Liver (tissue), 9 donors: Measurements from ENCODE around the gene ZMYND11. TPM values are rescaled to one million over a fixed set of nuclear protein-coding genes. Genes with fewer than 3 reads are reported as not detected.

Source experiments
- DNase-seq: peaks from one replicate; pipeline ENCODE4 v3.0.0-alpha.2; 2017; ENCODE audit warnings: low spot score
- H3K27ac ChIP-seq, 2 donors: one replicate each; pipeline ENCODE4 v1.7.0; 2013; ENCODE audit warnings: inconsistent platforms in 2 of 2, low read length in 2 of 2, control low read depth in 1 of 2, low read depth in 1 of 2, mild to moderate bottlenecking in 1 of 2
- H3K27me3 ChIP-seq, 4 donors: one replicate each; pipeline versions ENCODE4 v1.6.1 to v1.7.0; 2013; ENCODE audit warnings: low read length in 3 of 4, inconsistent platforms in 1 of 4, mild to moderate bottlenecking in 1 of 4, moderate library complexity in 1 of 4; ENCODE audit not compliant: control insufficient read depth in 4 of 4, insufficient read depth in 4 of 4
- H3K36me3 ChIP-seq, 4 donors: one replicate each; pipeline versions ENCODE4 v1.6.1 to v1.7.0; 2013; ENCODE audit warnings: low read length in 3 of 4, mild to moderate bottlenecking in 3 of 4, low read depth in 1 of 4, moderate library complexity in 1 of 4; ENCODE audit not compliant: control insufficient read depth in 4 of 4, insufficient read depth in 3 of 4
- H3K4me1 ChIP-seq, 4 donors: one replicate each; pipeline versions ENCODE4 v1.6.1 to v1.7.0; 2013; ENCODE audit warnings: low read length in 3 of 4, mild to moderate bottlenecking in 3 of 4, moderate library complexity in 1 of 4; ENCODE audit not compliant: control insufficient read depth in 4 of 4, insufficient read depth in 4 of 4
- H3K4me3 ChIP-seq, 3 donors: one replicate each; pipeline versions ENCODE4 v1.6.1 to v1.7.0; 2013; ENCODE audit warnings: low read length in 3 of 3, control low read depth in 1 of 3, low read depth in 1 of 3, mild to moderate bottlenecking in 1 of 3
- H3K9ac ChIP-seq, 2 donors: one replicate each; pipeline ENCODE4 v1.7.0; 2013; ENCODE audit warnings: low read length in 2 of 2, mild to moderate bottlenecking in 2 of 2, moderate library complexity in 2 of 2, control low read depth in 1 of 2, low read depth in 1 of 2
- H3K9me3 ChIP-seq, 4 donors: one replicate each; pipeline versions ENCODE4 v1.6.1 to v1.7.0; 2013; ENCODE audit warnings: low read length in 3 of 4; ENCODE audit not compliant: control insufficient read depth in 4 of 4
- ATF3 ChIP-seq: IDR thresholded peaks from 2 replicates; pipeline ENCODE4 v1.6.1; 2016; ENCODE audit warnings: antibody characterized with exemption
- CTCF ChIP-seq: fragments of 150-350 bp; IDR thresholded peaks from 2 replicates; pipeline ENCODE4 v1.5.1; 2017; ENCODE audit warnings: improper control_type of control experiment, low read depth, low read length; ENCODE audit not compliant: missing input control
- EGR1 ChIP-seq, 2 donors: IDR thresholded peaks; 2 replicates each; pipeline ENCODE4 v1.6.1; 2016 to 2018; ENCODE audit warnings: antibody characterized with exemption in 2 of 2, low read depth in 2 of 2
- FOXA2 ChIP-seq: IDR thresholded peaks from 2 replicates; pipeline ENCODE4 v1.6.1; 2016; ENCODE audit warnings: antibody characterized with exemption
- GABPA ChIP-seq, 2 donors: IDR thresholded peaks in 1 of 2; conservative IDR thresholded peaks in 1 of 2; 2 replicates each; pipeline ENCODE4 v1.6.1; 2016; ENCODE audit warnings: antibody characterized with exemption in 2 of 2, mild to moderate bottlenecking in 1 of 2, moderate library complexity in 1 of 2
- HNF4A ChIP-seq, 2 donors: conservative IDR thresholded peaks; 2 replicates each; pipeline ENCODE4 v1.6.1; 2016; ENCODE audit warnings: antibody characterized with exemption in 2 of 2, mild to moderate bottlenecking in 2 of 2
- HNF4G ChIP-seq: IDR thresholded peaks from 2 replicates; pipeline ENCODE4 v1.6.1; 2016; ENCODE audit warnings: antibody characterized with exemption
- NR2F2 ChIP-seq: IDR thresholded peaks from 2 replicates; pipeline ENCODE4 v1.6.1; 2016; ENCODE audit warnings: antibody characterized with exemption
- RAD21 ChIP-seq, 2 donors: IDR thresholded peaks; 2 replicates each; pipeline ENCODE4 v1.6.1; 2016; ENCODE audit warnings: antibody characterized with exemption in 2 of 2, mild to moderate bottlenecking in 2 of 2
- REST ChIP-seq: IDR thresholded peaks from 2 replicates; pipeline ENCODE4 v1.6.1; 2016; ENCODE audit warnings: antibody characterized with exemption, mild to moderate bottlenecking
- RXRA ChIP-seq, 2 donors: IDR thresholded peaks; 2 replicates each; pipeline ENCODE4 v1.6.1; 2017 to 2018; ENCODE audit warnings: antibody characterized with exemption in 2 of 2, mild to moderate bottlenecking in 1 of 2
- TAF1 ChIP-seq: conservative IDR thresholded peaks from 2 replicates; pipeline ENCODE4 v1.6.1; 2016; ENCODE audit warnings: antibody characterized with exemption, mild to moderate bottlenecking
- YY1 ChIP-seq: IDR thresholded peaks from 2 replicates; pipeline ENCODE4 v1.6.1; 2016; ENCODE audit warnings: antibody characterized with exemption, mild to moderate bottlenecking
- WGBS: extraction: QIAGEN DNeasy Blood & Tissue Kit; methylation state at CpG from one replicate; pipeline ENCODE4 v1.1.7; 2013; 5-methylcytosine and 5-hydroxymethylcytosine counted together
- polyA plus RNA-seq, 2 donors: library from polyadenylated mRNA; stranded (reverse) in 1 of 2; unstranded in 1 of 2; fragments of 200-250 nt in 1 of 2; fragments of >200 nt in 1 of 2; fragmentation: Nextera tagmentation in 1 of 2; extraction: Ambion mirVana in 1 of 2; gene quantifications; one replicate each; pipeline versions ENCODE4 v1.2.1 to v1.2.3, GENCODE V29; 2013 to 2015
- total RNA-seq, 2 donors: library from RNA; depleted of rRNA; stranded (reverse); fragments of >200 nt; gene quantifications; one replicate each; pipeline ENCODE4 v1.2.3, GENCODE V29; 2014
- donor health status: healthy.
- donor health status: healthy.
- donor health status: healthy.
- donor health status: healthy.
- donor health status: healthy.

ZMYND11 gene
- total and polyA plus RNA-seq, 4 donors = 13.2 to 34.3 (median 16.9) TPM

- no peak for TF ChIP-seq FOXA2
- TF ChIP-seq GABPA (IDR thresholded peaks at IDR 0.05 in 1 of 2, conservative IDR thresholded peaks at IDR 0.05 in 1 of 2) = no peak
- no peak for TF ChIP-seq CTCF
- no peak for TF ChIP-seq REST
- TF ChIP-seq TAF1 = no peak
- TF ChIP-seq YY1 = no peak
- TF ChIP-seq NR2F2 = no peak
- no peak for TF ChIP-seq RAD21 (IDR thresholded peaks at IDR 0.05)
- TF ChIP-seq HNF4A (conservative IDR thresholded peaks at IDR 0.05) = no peak
- Histone ChIP-seq H3K9ac (no peak overlapping the region), H3K4me1 (no peaks in the 10 kb centered on the region), H3K9me3 (no peaks in the 10 kb centered on the region), H3K4me3 (no peak overlapping the region), H3K36me3 (no peaks in the 10 kb centered on the region), H3K27me3 (no peaks in the 10 kb centered on the region), H3K27ac (no peak overlapping the region)
- WGBS = 77% methylated on average over 4 of the region's 4 CpGs
- DNase-seq = no peak
These were observed 17.7 kb downstream of the ZMYND11 start for GRCh38 chr10:152915-153314.

- no peak for DNase-seq
- Histone ChIP-seq H3K27ac (no peak overlapping the region), H3K27me3 (no peaks in the 10 kb centered on the region), H3K9ac (no peak overlapping the region), H3K4me3 (no peak overlapping the region), H3K4me1 (no peaks in the 10 kb centered on the region), H3K9me3 (no peaks in the 10 kb centered on the region), H3K36me3 (no peaks in the 10 kb centered on the region)
- TF ChIP-seq TAF1 = no peak
- TF ChIP-seq ATF3 = no peak
- no peak for TF ChIP-seq RXRA (IDR thresholded peaks at IDR 0.05)
- no peak for TF ChIP-seq EGR1 (IDR thresholded peaks at IDR 0.05; ENCODE audit: low read depth in 2 of 2)
- TF ChIP-seq HNF4G = no peak
- 97% methylated on average over 5 of the region's 5 CpGs for WGBS
These were observed 19.1 kb downstream of the ZMYND11 start for GRCh38 chr10:154348-154747.

- H3K27ac ChIP-seq = no peak overlapping the region
- peak; percentile 17 to 28 for TF ChIP-seq HNF4A (conservative IDR thresholded peaks at IDR 0.05)
- TF ChIP-seq NR2F2 = no peak
- TF ChIP-seq REST = no peak
- no peaks in the 10 kb centered on the region for H3K27me3 ChIP-seq
- H3K9ac ChIP-seq = no peak overlapping the region
- H3K4me3 ChIP-seq = no peak overlapping the region
- H3K4me1 ChIP-seq = no peaks in the 10 kb centered on the region
- no peak for DNase-seq
- H3K36me3 ChIP-seq = no peaks in the 10 kb centered on the region
- H3K9me3 ChIP-seq = peaks cover 0 to 5% (median 0%) of the 10 kb centered on the region in 4 donors
These were observed 32.1 kb downstream of the ZMYND11 start for GRCh38 chr10:167383-167782.
